ENCODE results near the gene FYN. TPM values are rescaled to one million over a fixed set of nuclear protein-coding genes. Genes with fewer than 3 reads are reported as not detected.

FYN gene
- total and polyA plus RNA-seq, 10 of the 15 experiments (the other 5 are each of a cell fraction or from before 2014, with no cell fraction given): 51.4 to 247 (median 138) TPM

- DNase-seq (ENCODE audit: low read depth, low spot score) (no peak), ATAC-seq (no peak), FAIRE-seq (no peak)
- 66% methylated on average over 5 of the region's 5 CpGs for WGBS (ENCODE audit: insufficient coverage, insufficient replicate concordance, low lambda C conversion rate, missing lambda C conversion rate)
- Histone ChIP-seq H3K27me3 (replicated peaks in 1 of 2; ENCODE audit: control insufficient read depth in 2 of 2, insufficient read depth in 2 of 2, low read length in 1 of 2) (no peaks in the 10 kb centered on the region), H3K4me3 (no peak overlapping the region), H3K4me1 (ENCODE audit: control insufficient read depth, insufficient read depth, low read length) (peaks cover 47% of the 10 kb centered on the region), H3K9me3 (replicated peaks; ENCODE audit: control insufficient read depth, insufficient read depth, low read length) (no peaks in the 10 kb centered on the region), H3K9ac (ENCODE audit: control insufficient read depth, insufficient read depth, low read length) (no peak overlapping the region), H3K36me3 (ENCODE audit: control insufficient read depth in 2 of 2, insufficient read depth in 2 of 2, low read length in 1 of 2) (peaks cover 3 to 14% of the 10 kb centered on the region in 2 experiments), H3K79me2 (ENCODE audit: control insufficient read depth, insufficient read depth, low read length) (peaks cover 82% of the 10 kb centered on the region), H3K4me2 (ENCODE audit: control insufficient read depth, insufficient read depth) (no peak overlapping the region), H4K20me1 (ENCODE audit: control insufficient read depth, insufficient read depth) (0 out of 2 replicates have a peak, but pooled peaks cover 3% of the 10 kb centered on the region), H3K27ac (ENCODE audit: control insufficient read depth, insufficient read depth) (no peak overlapping the region), H2AFZ (ENCODE audit: control insufficient read depth, low read depth, low read length) (no peak overlapping the region)
- TF ChIP-seq POU2F2 (IDR thresholded peaks at IDR 0.05; ENCODE audit: borderline replicate concordance, low read depth, low read length) (no peak), EP300 (IDR thresholded peaks at IDR 0.05; ENCODE audit: borderline replicate concordance in 1 of 2, control insufficient read depth in 1 of 2, low read depth in 2 of 2, low read length in 2 of 2) (no peak), EZH2 (IDR thresholded peaks at IDR 0.05; ENCODE audit: borderline replicate concordance, control insufficient read depth, low read depth, low read length) (no peak)
- no TSS peak for BruUV-seq (replicated peaks)
- ChIA-PET RAD21 (ENCODE audit: unreplicated experiment) (interaction anchor here (1.7 to 1.9 kb wide), 2 partner anchors 106 to 139 kb away, joined by 4 to 5 read pairs; no protein-coding TSS in a partner anchor), POLR2A (no interaction called here), SMC1A (ENCODE audit: uncharacterized antibody, unreplicated experiment) (interaction anchor here (1.3 to 9.9 kb wide), 7 partner anchors 8 to 140 kb away, joined by 3 to 63 read pairs (median 12); no protein-coding TSS in a partner anchor), CTCF (interaction anchor here (2.1 kb wide), 1 partner anchor 86 kb away, joined by 10 read pairs; no protein-coding TSS in a partner anchor)
- intact Hi-C loops (cut with micrococcal nuclease; ENCODE audit: unreplicated experiment) (no loop called here), in situ Hi-C loops (cut with MboI) (loop anchor here (25.0 kb wide), 1 partner anchor 1788 kb away; no protein-coding TSS in a partner anchor)
Measured at GRCh38 chr6:111849298-111849697, 24.0 kb downstream of the FYN start.

- intact Hi-C loops (cut with micrococcal nuclease; ENCODE audit: unreplicated experiment) (no loop called here), in situ Hi-C loops (cut with MboI) (loop anchor here (25.0 kb wide), 1 partner anchor 1789 kb away; no protein-coding TSS in a partner anchor)
- Histone ChIP-seq H4K20me1 (ENCODE audit: control insufficient read depth, insufficient read depth) (0 out of 2 replicates have a peak, but pooled peaks cover 3% of the 10 kb centered on the region), H3K9me3 (replicated peaks; ENCODE audit: control insufficient read depth, insufficient read depth, low read length) (no peaks in the 10 kb centered on the region), H3K4me3 (no peak overlapping the region), H3K4me1 (ENCODE audit: control insufficient read depth, insufficient read depth, low read length) (peaks cover 51% of the 10 kb centered on the region), H3K79me2 (ENCODE audit: control insufficient read depth, insufficient read depth, low read length) (peaks cover 85% of the 10 kb centered on the region), H3K4me2 (ENCODE audit: control insufficient read depth, insufficient read depth) (no peak overlapping the region), H3K36me3 (ENCODE audit: control insufficient read depth in 2 of 2, insufficient read depth in 2 of 2, low read length in 1 of 2) (peaks cover 3 to 12% of the 10 kb centered on the region in 2 experiments), H2AFZ (ENCODE audit: control insufficient read depth, low read depth, low read length) (no peak overlapping the region), H3K27ac (ENCODE audit: control insufficient read depth, insufficient read depth) (no peak overlapping the region), H3K27me3 (replicated peaks in 1 of 2; ENCODE audit: control insufficient read depth in 2 of 2, insufficient read depth in 2 of 2, low read length in 1 of 2) (no peaks in the 10 kb centered on the region), H3K9ac (ENCODE audit: control insufficient read depth, insufficient read depth, low read length) (no peak overlapping the region)
- no peak for TF ChIP-seq TBL1XR1 (IDR thresholded peaks at IDR 0.05; ENCODE audit: low read depth, low read length)
- no peak for TF ChIP-seq ZNF592 (IDR thresholded peaks at IDR 0.05)
- ChIA-PET SMC1A (ENCODE audit: uncharacterized antibody, unreplicated experiment) (interaction anchor here (0.9 to 9.9 kb wide), 6 partner anchors 7 to 138 kb away, joined by 3 to 63 read pairs (median 6); no protein-coding TSS in a partner anchor), CTCF (interaction anchor here (1.4 kb wide), 1 partner anchor 44 kb away, joined by 5 read pairs; no protein-coding TSS in a partner anchor), POLR2A (interaction anchor here (1.7 kb wide), 1 partner anchor 20 kb away, joined by 3 read pairs; no protein-coding TSS in a partner anchor), RAD21 (ENCODE audit: unreplicated experiment) (interaction anchor here (1.2 to 5.1 kb wide), 4 partner anchors 22 to 85 kb away, joined by 3 to 49 read pairs (median 6); no protein-coding TSS in a partner anchor)
- DNase-seq (ENCODE audit: low read depth, low spot score) (no peak), ATAC-seq (no peak), FAIRE-seq (no peak)
- WGBS (ENCODE audit: insufficient coverage, insufficient replicate concordance, low lambda C conversion rate, missing lambda C conversion rate): 84% methylated on average over 7 of the region's 7 CpGs
- BruUV-seq (replicated peaks): no TSS peak
Measured at GRCh38 chr6:111848262-111848812, 24.9 kb downstream of the FYN start.
